ENCODE results near the gene CLTRN.
"Not testable (repeated sequence)": the region's sequence is repeated elsewhere in the genome, so short reads cannot be mapped to it uniquely, and the experiment has no call there.

The CLTRN gene, protein sequence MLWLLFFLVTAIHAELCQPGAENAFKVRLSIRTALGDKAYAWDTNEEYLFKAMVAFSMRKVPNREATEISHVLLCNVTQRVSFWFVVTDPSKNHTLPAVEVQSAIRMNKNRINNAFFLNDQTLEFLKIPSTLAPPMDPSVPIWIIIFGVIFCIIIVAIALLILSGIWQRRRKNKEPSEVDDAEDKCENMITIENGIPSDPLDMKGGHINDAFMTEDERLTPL

DNA sequence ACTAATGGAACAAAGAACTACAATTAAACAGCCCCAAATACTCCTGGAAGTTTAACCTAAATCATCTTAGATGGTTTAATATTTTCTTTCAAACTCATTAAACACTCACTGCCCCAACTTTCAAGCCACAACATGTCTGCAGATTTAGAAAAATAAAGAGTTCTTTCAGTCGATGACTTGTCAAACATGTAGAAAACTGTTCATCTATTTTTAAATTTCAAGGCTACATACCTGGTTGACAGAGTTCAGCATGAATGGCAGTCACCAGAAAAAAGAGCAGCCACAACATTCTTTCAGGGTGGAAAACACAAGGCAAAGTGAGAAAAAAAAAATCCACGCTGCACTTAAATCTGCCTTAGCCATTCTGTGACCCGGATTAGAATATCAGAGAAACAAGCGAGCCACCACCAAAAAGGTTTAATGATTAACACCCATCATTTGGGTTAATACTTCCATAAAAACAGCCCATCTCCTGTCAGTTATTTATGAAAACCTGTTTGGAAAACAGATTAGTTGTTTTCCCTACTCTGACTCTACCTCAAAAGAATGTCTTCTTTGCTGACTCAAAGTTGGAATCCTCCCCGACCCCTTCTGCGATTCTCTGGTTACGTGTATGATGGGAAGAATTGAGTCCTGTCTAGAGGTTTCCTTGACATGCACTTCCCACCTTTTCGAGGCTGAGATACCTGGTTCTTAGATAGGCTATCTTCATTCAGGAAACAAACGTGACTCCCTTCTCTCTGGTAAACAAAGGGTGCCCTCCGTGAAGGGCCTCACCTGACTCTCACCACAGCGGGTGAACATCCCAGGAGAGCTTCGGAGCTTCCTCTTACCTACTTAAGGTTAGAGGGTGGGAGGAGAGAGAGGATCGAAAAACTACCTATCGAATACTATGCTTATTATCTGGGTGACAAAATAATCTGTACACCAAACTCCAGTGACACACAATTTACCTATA is at the start of gene CLTRN:
CLTRN (minus strand) TSS at position 319 of the 958 bp plus-strand sequence; CDS start at position 289, 30 bp downstream.
- no peak for DNase-seq

DNA sequence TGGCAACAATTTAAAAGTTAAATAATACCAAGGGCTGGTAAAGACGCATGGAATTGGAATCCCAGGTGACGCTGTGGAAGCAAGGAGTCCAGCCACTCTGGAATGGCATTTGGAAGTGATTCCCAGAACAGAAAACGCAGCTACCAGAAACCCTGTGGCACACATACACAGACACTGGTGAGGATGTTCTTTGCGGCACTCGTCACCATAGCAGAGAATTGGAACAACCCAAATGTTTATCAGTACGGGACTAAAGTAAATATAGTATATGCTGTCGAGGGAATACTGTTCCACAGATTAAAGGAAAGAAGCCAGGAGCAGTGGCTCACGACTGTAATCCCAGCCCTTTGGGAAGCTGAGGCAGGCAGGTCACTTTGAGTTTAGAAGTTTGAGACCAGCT is 39.7 kb upstream of the CLTRN start:
- not testable (repeated sequence) for DNase-seq

DNA sequence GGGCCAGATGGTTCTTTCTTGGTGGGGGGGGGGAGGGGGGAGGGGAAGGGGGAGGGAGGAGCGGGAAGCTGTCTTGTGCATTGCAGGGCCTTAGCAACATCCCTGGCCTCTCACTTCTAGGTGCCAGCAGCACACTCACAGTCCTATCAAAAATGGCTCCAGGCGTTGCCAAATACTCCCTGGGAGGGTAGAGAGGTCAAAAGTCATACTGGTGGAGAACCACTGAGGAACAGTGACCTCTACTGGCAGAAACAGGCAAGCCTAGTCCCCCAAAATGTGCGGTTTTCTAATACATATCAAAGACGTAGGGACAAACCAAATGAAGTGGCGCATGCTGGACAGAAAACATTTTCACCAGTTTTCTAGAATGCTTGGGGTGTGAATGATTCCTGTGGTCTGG is 39.2 kb upstream of the CLTRN start:
- DNase-seq, result not testable (repeated sequence)

DNA sequence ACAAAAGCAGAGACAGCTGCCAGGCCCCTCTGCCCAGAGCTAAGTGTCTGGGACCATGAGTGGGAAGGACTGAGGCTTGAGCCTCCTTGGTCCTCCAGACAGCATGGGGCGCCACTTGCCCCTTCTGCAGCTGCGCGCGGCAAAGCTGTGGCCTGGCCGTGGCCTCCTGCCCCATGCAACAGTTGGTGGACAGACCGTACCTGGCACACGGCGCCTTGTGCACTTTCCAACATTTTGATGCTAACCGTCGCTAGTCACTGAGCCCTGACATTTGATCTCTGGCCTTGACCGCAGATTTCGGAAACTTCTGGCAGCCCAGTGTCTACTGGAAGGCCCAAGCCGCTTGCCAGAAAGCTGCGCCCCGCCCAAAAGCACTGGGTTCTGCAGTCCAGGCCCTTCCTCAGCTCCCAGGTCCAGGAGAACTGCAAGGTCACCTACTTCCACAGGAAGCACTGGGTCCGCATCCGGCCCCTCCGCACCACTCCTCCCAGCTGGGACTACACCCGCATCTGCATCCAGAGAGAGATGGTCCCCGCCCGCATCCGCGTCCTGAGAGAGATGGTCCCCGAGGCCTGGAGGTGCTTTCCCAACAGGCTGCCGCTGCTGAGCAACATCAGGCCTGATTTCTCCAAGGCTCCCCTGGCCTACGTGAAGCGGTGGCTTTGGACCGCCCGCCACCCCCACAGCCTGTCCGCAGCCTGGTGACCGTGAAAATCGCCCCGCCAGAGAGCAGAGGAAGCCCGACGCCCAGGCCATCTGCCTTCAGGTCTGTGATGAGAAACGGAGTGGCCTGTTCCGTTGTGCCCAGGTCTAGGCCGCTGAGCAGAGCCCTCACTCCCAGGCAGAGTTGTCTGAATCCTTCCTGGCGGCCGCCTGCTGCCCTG is 38.1 kb upstream of the CLTRN start:
- no peak for DNase-seq

DNA sequence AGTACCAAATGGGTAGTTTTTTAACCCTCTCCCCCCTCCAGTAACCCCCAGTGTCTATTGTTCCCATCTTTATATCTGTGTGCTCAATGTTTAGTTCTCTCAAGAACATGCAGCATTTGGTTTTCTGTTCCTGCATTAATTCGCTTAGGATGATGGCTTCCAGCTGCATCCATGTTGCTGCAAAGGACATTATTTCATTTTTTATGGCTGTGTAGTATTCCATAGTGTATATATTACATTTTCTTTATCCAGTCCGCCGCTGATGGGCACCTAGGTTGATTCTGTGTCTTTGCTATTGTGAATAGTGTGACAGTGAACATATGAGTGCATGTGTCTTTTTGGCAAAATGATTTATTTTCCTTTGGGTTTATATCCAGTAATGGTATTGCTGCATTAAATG is 31.9 kb upstream of the CLTRN start:
- no peak for DNase-seq

DNA sequence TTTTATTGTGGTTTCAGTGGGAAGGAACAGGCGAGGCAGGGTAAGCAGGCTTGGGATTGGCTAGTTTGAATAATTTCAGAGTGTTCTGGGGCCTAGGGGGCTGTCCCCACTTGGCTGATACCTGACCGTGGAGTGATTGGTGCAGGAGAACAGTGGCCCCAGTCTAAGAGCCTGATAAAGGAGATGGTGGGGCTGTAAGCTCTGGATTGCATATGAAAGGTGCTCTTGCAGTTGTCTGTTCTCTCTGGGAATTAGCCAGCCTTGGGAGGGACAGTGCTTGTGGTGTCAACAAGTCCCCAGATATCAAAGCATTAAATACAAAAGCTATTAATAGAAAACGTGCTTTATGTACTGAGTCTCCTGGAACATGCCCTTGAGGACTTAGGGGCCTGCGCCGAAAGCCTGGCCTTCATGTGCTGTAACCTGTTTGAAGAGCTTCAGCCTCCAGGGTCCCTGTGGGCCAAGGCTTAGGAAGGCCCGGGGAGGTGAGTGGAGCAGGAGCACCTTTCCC is 30.4 kb upstream of the CLTRN start:
- no peak for DNase-seq

DNA sequence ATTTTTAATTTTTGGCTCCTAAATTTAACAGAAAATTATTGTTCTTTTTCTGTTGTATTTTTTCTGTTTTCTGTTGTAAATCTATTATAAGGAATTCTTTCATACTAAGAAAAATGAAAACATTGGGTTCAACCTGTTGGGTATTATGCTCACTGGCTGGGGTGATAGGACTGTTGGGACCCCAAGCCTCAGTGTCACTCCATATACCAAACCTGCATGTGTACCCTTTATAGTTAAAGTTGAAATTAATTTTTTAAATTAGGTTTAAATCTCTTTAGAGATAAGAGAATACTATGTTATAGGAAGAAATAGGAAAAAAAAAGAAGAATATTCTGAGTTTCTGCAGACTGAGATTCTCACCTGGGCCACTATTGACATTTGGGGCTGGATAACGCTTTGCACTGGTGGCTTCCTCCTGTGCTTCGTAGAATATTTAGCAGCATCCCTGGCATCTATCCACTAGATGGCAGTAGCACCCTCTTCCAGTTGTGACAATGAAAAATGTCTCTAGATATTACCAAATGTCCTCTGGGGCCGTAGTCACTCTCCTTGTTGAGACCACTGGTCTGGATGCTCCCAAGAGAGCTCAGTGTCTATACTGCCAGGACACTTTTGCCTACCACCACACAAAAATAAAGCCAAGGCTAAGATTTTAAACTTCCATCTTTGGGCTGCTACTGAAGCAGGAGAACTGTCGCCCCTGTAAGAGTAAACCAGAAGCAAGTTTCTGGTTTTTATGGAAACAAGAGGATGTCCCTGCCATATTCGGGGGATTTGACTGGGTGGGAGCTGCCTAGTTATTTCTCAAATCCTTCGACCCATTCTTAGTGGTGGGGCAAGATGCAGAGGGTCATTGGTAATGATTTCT is 22.4 kb upstream of the CLTRN start:
- DNase-seq, result peak; percentile 19

DNA sequence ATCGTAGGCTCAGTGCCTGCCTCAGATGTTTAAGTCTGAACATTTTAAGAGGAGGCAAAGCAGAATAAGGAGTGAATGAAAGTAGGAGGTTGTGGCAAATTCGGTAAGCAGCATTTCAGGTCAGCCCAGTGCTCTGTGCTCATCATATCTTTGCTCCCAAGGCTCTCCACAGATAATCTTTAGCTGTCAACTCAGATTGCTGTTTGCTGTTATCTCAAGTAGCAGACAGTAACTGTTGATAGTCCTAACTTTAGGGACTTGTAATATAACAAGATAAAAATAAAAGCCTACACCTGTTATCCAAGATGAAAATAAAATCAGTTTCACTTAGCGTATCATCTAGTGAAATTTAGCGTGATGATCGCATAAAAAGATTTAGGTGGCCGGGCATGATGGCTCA is 18.6 kb upstream of the CLTRN start:
- no peak for DNase-seq

DNA sequence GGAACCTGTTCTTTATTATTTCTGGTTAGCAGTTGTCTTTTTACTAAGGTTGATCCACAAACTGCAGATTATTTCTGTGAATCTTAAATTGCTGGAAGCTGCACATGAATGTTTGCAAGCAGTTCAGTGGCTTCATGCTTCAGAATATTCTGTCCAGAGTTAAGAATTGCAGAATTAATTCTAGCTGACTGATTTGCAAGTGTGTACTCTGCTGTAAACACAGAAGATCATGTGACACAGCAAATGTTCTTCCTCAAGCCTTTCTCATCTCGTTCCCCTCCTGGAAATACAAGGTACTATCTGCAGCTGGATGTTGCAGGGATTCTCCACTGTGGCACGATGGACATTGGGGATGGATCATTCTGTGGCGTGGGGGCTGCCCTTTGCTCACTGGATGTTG is 16.8 kb upstream of the CLTRN start:
- no peak for DNase-seq

DNA sequence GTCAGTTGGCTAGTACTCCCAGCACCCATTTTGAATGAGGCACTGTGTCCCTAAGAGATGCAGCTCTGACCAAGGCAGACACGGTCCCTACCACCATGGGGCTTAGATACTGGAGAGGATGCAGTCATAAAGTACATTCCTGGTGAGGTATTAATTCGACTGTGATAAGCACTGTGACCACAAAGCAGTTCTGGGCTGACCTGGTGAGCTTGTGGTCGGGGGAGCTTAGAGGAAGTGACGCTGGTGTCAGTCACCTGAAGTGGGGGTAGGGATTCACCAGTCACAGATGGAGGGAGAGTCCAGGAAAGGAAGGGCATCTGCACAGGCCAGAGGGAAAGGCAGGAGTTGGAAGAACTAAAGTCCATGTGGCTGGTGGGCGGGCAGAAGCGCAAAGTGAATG is 15.8 kb upstream of the CLTRN start:
- no peak for DNase-seq

DNA sequence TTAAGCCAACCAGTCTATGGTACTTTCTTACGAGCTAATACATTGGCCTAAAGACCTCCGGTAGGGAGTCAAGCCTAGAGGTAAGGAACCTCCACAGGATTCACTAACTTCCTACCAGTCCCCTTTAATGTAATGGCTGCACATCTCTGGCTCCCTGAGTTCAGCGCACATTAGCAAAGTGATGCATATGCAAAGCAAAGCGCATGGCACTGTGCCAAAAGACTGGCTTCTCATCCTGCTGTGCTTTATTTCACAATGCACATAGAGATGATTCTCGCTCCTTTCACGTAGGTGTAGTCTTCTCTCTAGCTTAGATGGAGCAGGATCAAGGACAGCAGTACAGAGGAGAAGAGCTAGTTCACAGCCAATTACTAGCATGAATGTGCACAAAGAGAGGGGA is 14.6 kb upstream of the CLTRN start:
- DNase-seq, result no peak

DNA sequence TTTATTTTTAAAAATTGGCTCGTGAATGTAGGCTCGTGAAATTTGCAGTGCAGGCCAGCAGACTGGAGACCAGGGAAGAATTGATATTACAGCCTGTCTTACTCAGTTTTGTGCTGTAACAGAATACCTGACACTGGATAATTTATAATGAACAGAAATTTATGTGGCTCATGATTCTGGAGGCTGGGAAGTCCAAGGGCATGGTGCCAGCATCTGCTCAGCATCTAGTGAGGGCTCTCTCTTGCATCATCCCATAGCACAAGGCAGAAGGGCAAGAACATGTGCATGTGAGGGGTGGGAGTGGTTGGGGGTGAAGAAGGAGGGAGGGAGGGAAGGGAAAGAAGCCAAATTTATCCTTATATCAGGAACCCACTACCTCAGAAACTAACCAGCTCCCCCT is 13.7 kb upstream of the CLTRN start:
- DNase-seq, result no peak

DNA sequence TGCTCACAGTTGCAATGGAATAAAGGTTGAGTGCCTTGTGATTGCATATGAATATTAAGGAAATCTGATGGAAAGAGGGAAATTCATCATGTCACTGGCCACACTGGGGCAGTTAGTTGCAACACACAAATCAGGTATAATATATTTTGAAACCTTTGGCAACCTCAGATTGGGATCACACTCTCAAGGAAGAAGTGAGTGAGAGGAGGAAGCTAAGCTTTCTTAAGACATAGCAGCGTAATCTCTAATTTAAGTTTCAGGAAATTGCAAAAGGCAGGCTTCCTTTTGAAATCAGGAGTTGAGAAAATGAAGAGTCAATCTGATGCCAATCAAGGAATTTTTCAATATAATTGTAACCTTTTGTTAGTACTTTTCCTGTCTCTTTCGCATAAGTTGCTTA is 12.3 kb upstream of the CLTRN start:
- DNase-seq, result no peak

DNA sequence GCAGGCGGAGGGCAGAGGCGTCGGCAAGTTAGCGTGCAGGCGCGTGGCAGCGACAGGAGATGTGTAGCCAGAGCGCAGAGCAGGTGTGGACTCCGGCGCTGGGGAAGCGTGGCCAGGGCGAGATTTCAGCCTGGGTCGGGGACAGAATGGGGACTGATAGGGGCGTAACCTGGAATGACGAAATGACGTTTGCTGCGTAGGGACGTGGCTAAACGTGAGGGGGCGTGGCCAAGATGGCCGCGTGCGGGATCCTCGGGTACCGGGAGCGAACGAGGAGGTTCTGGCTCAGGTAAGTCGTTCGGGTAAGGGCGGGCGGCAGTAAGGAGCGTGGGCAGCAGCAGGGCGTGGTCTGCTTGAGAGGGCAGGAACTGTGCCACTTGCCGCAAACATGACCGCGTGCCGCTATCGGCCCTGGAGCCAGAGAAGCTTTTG is 10.9 kb upstream of the CLTRN start:
- peak; percentile 89 for DNase-seq

DNA sequence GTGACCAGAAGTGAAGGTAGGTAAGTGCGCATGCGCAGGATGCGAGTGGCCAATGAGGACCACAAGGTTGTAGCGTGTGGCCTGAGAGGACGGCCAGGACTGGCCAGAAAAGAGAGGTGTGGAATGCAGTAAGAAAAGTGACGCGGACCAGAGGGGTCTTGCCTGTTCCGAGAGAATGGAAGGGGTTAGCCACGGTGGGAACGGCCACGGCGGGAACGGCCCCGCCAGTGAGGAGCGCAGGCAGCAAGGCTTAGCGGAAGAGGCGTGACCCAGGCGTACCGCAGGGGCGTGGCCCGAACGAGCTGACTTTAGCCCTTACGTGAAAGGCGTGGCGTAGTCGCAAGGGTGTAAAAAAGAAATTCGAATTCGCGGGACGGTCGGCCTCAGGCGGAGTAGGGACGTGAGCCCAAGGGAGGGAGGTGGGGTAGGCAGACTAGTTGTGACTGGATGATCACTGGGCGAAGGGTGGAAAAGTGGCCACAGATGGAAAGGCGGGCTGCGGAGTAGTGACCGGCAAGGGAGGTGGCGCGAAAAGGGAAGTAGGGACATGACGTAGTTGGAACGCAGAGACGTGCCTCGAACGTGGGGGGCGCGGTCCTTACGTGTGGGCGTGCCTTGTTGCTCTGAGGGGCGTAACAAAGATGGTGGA is 10.4 kb upstream of the CLTRN start:
- DNase-seq, result peak; percentile 89

DNA sequence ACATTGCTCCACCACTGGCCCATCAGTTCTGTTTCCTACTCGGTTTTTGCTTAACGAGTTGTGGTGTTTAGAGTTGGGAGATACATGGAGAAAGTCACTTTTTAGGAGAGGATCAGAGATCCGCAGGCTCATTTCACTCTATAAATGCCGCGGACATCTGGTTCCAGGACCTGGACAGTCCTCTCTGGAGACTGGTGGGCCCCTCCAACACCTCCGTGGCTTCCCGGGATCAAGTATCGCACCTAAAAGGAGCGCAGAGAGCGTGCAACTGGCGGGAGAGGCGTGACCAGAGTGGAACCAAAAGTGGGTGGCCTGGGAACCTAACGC is 9.9 kb upstream of the CLTRN start:
- DNase-seq, result no peak

DNA sequence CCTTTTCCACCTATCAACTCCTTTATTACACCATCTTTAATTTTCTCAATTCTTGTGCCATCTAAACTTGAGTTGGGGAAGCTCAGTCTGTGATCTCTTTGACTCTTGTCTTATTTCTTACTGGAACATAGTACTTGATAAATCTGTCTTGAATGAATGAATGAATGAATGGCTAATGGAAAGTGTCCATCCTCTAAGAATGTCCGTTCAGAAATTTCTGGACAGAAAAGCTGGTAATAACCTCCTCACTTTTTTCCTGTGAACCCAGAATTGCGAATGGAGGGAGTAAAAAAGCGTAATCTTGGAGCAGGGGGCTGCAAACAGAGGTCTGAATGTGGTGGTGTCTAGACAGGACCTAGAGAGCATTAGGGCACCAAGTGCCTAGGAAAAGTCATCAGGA is 9.4 kb upstream of the CLTRN start:
- DNase-seq, result no peak

DNA sequence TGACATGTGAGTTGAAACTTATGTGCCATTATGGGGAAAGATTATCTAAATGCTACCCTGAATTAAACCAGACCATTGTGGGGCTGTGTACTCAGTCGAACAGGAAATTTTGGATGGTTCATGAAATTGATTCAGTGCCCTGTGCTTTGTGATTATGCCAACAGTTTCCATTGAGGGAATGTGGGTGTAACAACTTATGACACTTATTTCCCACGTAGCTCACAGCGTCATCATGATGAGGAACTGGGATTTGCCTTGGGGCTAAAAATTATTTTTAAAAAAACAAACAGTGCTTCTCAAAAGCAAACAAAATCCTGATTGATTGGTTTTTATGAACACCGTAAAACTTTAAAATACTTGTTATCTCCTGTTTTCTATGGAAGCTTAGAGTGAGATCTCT is 8.3 kb upstream of the CLTRN start:
- no peak for DNase-seq

DNA sequence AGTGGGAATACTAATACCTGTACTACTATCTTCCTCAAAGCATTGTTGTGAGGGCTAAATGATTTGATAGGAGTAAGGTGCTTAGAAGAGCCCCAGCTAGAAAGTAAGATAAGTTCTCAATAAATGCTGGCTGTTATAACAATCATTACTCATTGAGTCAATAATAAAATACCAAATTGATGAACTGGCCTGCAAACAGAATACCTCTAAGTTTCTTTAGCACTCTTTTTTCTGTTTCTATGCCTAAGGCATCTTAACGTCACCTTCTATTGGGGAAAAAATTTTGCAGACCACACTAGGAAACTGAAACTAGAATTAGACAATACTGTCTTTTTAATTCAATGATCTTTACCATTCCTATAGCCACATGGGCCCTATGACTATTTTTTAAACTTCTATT is 1.2 kb downstream of the CLTRN start:
- no peak for DNase-seq

DNA sequence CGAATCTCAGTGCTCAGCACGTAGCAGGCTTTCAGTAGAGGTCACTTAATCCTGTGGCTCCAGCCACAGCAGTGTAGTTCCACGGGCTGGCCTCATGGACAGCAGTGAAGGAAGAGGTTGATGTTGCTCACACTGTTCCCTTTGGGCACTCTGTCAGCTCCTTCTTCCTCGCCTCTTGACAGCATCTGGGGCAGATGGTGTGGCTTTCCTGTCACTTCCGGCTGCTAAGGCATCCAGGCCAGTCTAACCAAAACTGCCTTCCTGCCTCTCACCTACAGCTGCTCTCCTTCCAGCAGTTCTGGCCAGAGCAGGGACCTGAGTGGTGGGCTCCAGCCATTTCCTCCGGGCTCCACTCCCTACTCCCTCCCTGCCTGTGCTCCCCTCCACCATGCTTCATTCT is 9.8 kb downstream of the CLTRN start:
- DNase-seq, result not testable (repeated sequence)

DNA sequence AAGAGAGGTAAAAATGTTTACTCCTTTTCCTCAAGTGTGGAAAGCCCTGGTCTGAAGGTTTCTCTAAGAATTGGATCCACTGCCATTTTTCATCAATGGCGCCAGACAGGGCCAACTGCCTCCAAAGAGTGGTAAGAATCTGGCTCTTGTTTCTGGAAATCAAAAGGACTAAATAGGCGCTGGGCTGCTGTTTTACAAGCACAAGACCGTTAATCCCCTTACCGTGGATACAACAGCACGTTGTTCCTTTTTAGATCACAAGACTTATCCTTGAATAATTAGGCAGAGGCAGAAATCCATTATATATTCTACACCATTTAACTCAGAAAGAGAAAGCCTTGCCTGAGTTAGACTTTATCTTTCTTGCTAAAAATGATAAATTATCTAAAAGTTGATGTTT is 10.6 kb downstream of the CLTRN start:
- DNase-seq, result no peak

DNA sequence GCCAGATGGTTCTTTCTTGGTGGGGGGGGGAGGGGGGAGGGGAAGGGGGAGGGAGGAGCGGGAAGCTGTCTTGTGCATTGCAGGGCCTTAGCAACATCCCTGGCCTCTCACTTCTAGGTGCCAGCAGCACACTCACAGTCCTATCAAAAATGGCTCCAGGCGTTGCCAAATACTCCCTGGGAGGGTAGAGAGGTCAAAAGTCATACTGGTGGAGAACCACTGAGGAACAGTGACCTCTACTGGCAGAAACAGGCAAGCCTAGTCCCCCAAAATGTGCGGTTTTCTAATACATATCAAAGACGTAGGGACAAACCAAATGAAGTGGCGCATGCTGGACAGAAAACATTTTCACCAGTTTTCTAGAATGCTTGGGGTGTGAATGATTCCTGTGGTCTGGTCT is 17.1 kb downstream of the CLTRN start:
- not testable (repeated sequence) for DNase-seq

Measured in stimulated activated CD4-positive, alpha-beta T cell treated with anti-CD3 and anti-CD28 coated beads, Interleukin-1b, Interleukin-23, amount 100 ng/mL, for 48 hours (primary cell).